NCI-H524 (cell line): Measurements from ENCODE around the gene TTC28.
"Not testable (repeated sequence)": the region's sequence is repeated elsewhere in the genome, so short reads cannot be mapped to it uniquely, and the experiment has no call there.

Source experiments
- DNase-seq, 2 experiments: peaks; one replicate each; lab custom pipeline; 2025; lab: John Stamatoyannopoulos, UW

Gene TTC28

GRCh38 chr22:28229566-28230485 lies 449.8 kb downstream of the TTC28 start:
- no peak for DNase-seq

GRCh38 chr22:28223826-28224225 lies 455.8 kb downstream of the TTC28 start:
- no peak for DNase-seq

GRCh38 chr22:28222976-28223745 lies 456.5 kb downstream of the TTC28 start:
- DNase-seq, result no peak

- DNase-seq, result no peak
These were observed 457.1 kb downstream of the TTC28 start for GRCh38 chr22:28222571-28222970.

- DNase-seq, result no peak
These were observed 457.6 kb downstream of the TTC28 start for GRCh38 chr22:28222052-28222451.

- DNase-seq, result no peak
These were observed 458.8 kb downstream of the TTC28 start for GRCh38 chr22:28220626-28221363.

- no peak for DNase-seq
These were observed 462.4 kb downstream of the TTC28 start for GRCh38 chr22:28217277-28217676.

GRCh38 chr22:28214750-28215149 lies 464.9 kb downstream of the TTC28 start:
- DNase-seq, result not testable (repeated sequence)

GRCh38 chr22:28209457-28209856 lies 470.2 kb downstream of the TTC28 start:
- not testable (repeated sequence) for DNase-seq

GRCh38 chr22:28208787-28209186 lies 470.9 kb downstream of the TTC28 start:
- DNase-seq, result no peak

- no peak for DNase-seq
These were observed 471.6 kb downstream of the TTC28 start for GRCh38 chr22:28208036-28208435.

- no peak for DNase-seq
These were observed 472.2 kb downstream of the TTC28 start for GRCh38 chr22:28207281-28208030.

GRCh38 chr22:28205926-28206325 lies 473.7 kb downstream of the TTC28 start:
- DNase-seq, result no peak

- no peak for DNase-seq
These were observed 475.3 kb downstream of the TTC28 start for GRCh38 chr22:28204382-28204781.

- DNase-seq, result no peak
These were observed 476.4 kb downstream of the TTC28 start for GRCh38 chr22:28203286-28203685.

- DNase-seq, result no peak
These were observed 480.9 kb downstream of the TTC28 start for GRCh38 chr22:28198692-28199091.

- peak in 1 of 2 experiments; percentile 15 for DNase-seq
These were observed 488.1 kb downstream of the TTC28 start for GRCh38 chr22:28191571-28191970.

- no peak for DNase-seq
These were observed 491.3 kb downstream of the TTC28 start for GRCh38 chr22:28188178-28188879.

- peak; percentile 85 to 95 for DNase-seq
These were observed 492.0 kb downstream of the TTC28 start for GRCh38 chr22:28187612-28188011.

- no peak for DNase-seq
These were observed 493.0 kb downstream of the TTC28 start for GRCh38 chr22:28186641-28187040.

GRCh38 chr22:28185130-28185529 lies 494.5 kb downstream of the TTC28 start:
- no peak for DNase-seq
